Esophagus squamous epithelium (tissue), 5 donors: ENCODE results near the gene DOP1B. TPM values are rescaled to one million over a fixed set of nuclear protein-coding genes. Genes with fewer than 3 reads are reported as not detected.

Experiments
- DNase-seq: peaks from one replicate; lab custom pipeline; 2025; lab: John Stamatoyannopoulos, UW
- H3K27ac ChIP-seq, 4 donors: fragments of 200-600 bp; sonication (generic); one replicate each; pipeline ENCODE4 v1.5.1; 2016 to 2019; ENCODE audit warnings: mild to moderate bottlenecking in 1 of 4
- H3K27me3 ChIP-seq, 4 donors: fragments of 200-600 bp; sonication (generic); 1 replicate in 3 of 4; 2 replicates in 1 of 4; pipeline versions ENCODE4 v1.5.1 to v1.6.0; 2017 to 2021; ENCODE audit warnings: antibody characterized with exemption in 1 of 4
- H3K36me3 ChIP-seq, 3 donors: fragments of 200-600 bp; sonication (generic); one replicate each; pipeline ENCODE4 v1.5.1; 2016 to 2019
- H3K4me1 ChIP-seq, 3 donors: fragments of 200-600 bp; sonication (generic); one replicate each; pipeline ENCODE4 v1.5.1; 2017 to 2019
- H3K4me3 ChIP-seq, 4 donors: fragments of 200-600 bp; sonication (generic); 1 replicate in 3 of 4; 2 replicates in 1 of 4; pipeline ENCODE4 v1.5.1; 2016 to 2019; ENCODE audit warnings: mild to moderate bottlenecking in 2 of 4, moderate library complexity in 1 of 4
- H3K9me3 ChIP-seq, 3 donors: fragments of 200-600 bp; sonication (generic); one replicate each; pipeline ENCODE4 v1.5.1; 2016 to 2019
- POLR2A ChIP-seq, 4 donors: fragments of 450-650 bp; IDR thresholded peaks; one replicate each; pipeline ENCODE4 v1.6.1; 2017; ENCODE audit warnings: antibody characterized with exemption in 4 of 4, mild to moderate bottlenecking in 4 of 4, moderate library complexity in 3 of 4
- WGBS, 2 donors: methylation state at CpG; one replicate each; pipeline ENCODE4 v1.1.5; 2018; 5-methylcytosine and 5-hydroxymethylcytosine counted together
- intact Hi-C: fragments of 100-400 bp; cut with DNase I; formaldehyde crosslinking; loops from one replicate; pipeline ENCODE4 v1.15.0; 2022
- total RNA-seq, 4 donors: library from RNA; depleted of rRNA; stranded (reverse); fragments of >200 nt; gene quantifications; one replicate each; pipeline ENCODE4 v1.1.0, GENCODE V29; 2016
- TF ChIP-seq, protein P1 (sequence below), 6 experiments: fragments of 450-650 bp in 4 of 6; fragments of 200-600 bp in 2 of 6; sonication (generic) in 2 of 6; IDR thresholded peaks; one replicate each; pipeline ENCODE4 v1.5.1; 2016 to 2019; ENCODE audit warnings: antibody characterized with exemption in 6 of 6, mild to moderate bottlenecking in 4 of 6, moderate library complexity in 4 of 6
- donor health status: DM: yes; HTN: yes; CAD: no.

Gene DOP1B
- total RNA-seq, 4 donors from 2014 or later, result 18.5 to 36.7 (median 26.2) TPM

DNA sequence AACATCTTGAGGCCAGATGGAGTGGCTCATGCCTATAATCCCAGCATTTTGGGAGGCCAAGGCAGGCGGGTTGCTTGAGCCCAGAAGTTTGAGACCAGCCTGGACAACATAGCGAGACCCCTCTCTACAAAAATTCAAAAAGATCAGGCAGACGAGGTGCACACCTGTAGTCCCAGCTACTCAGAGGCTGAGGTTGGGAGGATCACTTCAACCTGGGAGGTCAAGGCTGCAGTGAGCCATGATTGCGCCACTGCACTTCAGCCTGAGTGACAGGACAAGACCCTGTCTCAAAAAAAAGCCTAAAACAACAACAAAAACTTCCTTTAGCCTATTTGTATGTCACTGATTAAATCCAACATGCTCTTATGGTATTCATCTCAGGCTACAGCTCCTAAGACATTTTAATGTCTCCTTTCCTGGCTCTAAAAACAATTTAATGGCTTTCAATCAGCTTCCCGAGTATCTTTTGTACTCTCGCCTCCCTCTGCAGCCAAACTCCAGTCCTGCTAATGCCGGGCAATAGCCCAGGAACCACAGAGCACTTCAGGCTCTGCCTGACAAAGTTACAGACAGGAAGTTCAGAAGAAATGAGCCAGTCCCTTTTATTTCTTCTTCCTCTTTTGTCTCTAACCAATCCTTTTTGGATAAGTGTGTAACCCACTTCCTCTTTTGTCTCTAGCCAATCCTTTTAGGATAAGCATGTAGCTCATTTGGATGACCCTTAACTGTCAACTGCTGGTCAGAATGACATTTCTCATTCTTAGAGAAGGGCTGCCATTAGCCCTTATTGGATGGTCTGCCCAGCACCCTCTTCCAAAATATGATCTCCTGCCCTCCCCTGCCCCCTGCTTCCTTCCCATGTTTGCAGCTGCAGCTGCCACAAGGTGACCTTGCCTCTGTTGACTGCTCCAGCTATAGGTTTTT lies 6.6 kb upstream of the DOP1B start:
- 40 to 46% methylated on average over 6 of the region's 7 CpGs for WGBS, 2 donors
- Histone ChIP-seq H3K27ac (peak overlapping the region; percentile 12 to 77 (median 66)), H3K9me3 (no peaks in the 10 kb centered on the region), H3K4me1 (peaks cover 6 to 45% (median 16%) of the 10 kb centered on the region in 3 donors), H3K27me3 (no peaks in the 10 kb centered on the region), H3K36me3 (peaks cover 0 to 21% (median 0%) of the 10 kb centered on the region in 3 donors), H3K4me3 (no peak overlapping the region)
- intact Hi-C loops, result loop anchor here (10.0 kb wide), 2 partner anchors 55 to 175 kb away; partner anchors contain the start of gene MORC3
- no peak for DNase-seq
- TF ChIP-seq, protein P1, sequence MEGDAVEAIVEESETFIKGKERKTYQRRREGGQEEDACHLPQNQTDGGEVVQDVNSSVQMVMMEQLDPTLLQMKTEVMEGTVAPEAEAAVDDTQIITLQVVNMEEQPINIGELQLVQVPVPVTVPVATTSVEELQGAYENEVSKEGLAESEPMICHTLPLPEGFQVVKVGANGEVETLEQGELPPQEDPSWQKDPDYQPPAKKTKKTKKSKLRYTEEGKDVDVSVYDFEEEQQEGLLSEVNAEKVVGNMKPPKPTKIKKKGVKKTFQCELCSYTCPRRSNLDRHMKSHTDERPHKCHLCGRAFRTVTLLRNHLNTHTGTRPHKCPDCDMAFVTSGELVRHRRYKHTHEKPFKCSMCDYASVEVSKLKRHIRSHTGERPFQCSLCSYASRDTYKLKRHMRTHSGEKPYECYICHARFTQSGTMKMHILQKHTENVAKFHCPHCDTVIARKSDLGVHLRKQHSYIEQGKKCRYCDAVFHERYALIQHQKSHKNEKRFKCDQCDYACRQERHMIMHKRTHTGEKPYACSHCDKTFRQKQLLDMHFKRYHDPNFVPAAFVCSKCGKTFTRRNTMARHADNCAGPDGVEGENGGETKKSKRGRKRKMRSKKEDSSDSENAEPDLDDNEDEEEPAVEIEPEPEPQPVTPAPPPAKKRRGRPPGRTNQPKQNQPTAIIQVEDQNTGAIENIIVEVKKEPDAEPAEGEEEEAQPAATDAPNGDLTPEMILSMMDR (IDR thresholded peaks at IDR 0.05), result peak in 1 of 6 experiments; percentile 6
- TF ChIP-seq POLR2A (IDR thresholded peaks at IDR 0.05), result no peak

DNA sequence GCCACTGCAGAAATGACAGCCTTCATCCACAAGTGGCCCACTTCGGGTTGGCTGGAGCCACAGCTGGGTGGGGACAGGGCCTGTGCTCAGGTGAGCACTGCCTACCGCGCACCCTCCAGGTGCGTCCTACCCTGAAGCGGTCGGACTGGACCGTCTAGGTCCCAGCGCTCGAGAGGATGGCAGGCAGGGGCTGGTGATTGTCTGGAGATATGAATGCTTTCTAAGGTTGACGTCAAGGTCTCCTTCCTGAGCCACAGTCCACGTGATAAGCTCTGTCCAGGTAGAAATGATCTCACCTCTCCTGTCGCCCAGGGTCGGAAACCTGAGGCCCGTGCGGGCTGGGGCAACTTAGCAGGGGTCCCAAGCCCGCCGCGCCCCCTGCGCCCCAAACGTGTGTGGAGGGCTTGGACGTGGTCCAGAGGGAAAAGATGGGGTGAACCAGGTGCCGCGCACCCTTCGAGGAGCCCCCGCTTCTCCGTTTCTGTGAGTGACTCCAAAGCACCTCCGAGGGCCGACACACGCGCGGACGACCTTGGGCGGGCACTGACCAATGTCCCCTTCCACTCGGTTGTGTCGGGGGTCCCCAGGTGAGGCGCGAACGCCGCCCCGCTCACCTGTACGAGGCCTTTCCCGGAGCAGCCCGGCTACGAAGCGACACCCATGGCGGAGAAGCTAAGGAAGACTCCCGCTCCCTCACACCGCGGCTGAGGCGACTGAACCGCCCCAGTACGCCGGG lies 853 bp upstream of the DOP1B start:
- Histone ChIP-seq H3K27ac (peak overlapping the region; percentile 85 to 95 (median 92)), H3K36me3 (peaks cover 0 to 4% (median 0%) of the 10 kb centered on the region in 3 donors), H3K4me3 (peak overlapping the region; percentile 60 to 97 (median 74)), H3K9me3 (no peaks in the 10 kb centered on the region), H3K27me3 (no peaks in the 10 kb centered on the region), H3K4me1 (peaks cover under 1 to 49% (median 15%) of the 10 kb centered on the region in 3 donors)
- peak; percentile 50 for DNase-seq
- intact Hi-C loops, result loop anchor here (10.0 kb wide), 1 partner anchor 49 kb away; no protein-coding TSS in a partner anchor
- 48% methylated on average over 9 of the region's 53 CpGs; no CpG with 5 or more reads in 1 of the 2 donors for WGBS, 2 donors
- peak in 3 of 4 donors; percentile 91 to 96 (median 93) for TF ChIP-seq POLR2A (IDR thresholded peaks at IDR 0.05)
- TF ChIP-seq, protein P1 (IDR thresholded peaks at IDR 0.05), result no peak

DNA sequence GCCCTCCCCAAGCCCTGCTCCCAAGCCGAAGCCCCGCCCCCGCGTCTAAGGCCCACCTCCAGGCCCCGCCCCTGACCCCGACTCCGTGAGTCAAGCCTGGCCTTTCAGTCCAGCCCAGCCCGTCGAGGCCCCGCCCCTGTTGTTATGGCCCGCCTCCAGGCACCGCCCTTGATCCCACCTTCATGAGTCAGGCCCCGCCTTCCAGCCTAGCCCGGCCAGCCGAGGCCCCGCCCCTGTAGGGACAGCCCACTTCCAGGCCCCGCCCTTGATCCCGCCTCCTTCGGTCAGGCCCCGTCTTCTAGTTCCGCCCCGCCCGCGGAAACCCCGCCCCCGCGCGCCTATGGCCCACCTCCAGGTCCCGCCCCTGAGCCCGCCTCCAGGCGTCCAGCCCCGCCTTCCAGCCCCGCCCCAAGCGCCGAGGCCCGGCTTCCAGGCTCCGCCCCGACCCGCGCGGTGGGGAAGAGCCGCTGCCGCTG lies 247 bp upstream of the DOP1B start:
- Histone ChIP-seq H3K27me3 (no peaks in the 10 kb centered on the region), H3K27ac (peak overlapping the region; percentile 91 to 95 (median 94)), H3K9me3 (no peaks in the 10 kb centered on the region), H3K4me1 (peaks cover 0 to 44% (median 12%) of the 10 kb centered on the region in 3 donors), H3K36me3 (peaks cover 0 to 4% (median 0%) of the 10 kb centered on the region in 3 donors), H3K4me3 (peak overlapping the region; percentile 69 to 97 (median 85))
- WGBS, 2 donors, result no CpG with 5 or more reads among the region's 43 CpGs
- intact Hi-C loops, result loop anchor here (10.0 kb wide), 1 partner anchor 48 kb away; no protein-coding TSS in a partner anchor
- no peak for TF ChIP-seq POLR2A (IDR thresholded peaks at IDR 0.05)
- TF ChIP-seq, protein P1 (IDR thresholded peaks at IDR 0.05), result no peak
- peak; percentile 95 for DNase-seq

GRCh38 chr21:36159356-36159921 lies 2.8 kb downstream of the DOP1B start:
- H3K36me3 ChIP-seq, result peaks cover 0 to 4% (median 0%) of the 10 kb centered on the region in 3 donors
- no peak for DNase-seq
- peaks cover 0 to 44% (median 17%) of the 10 kb centered on the region in 3 donors for H3K4me1 ChIP-seq
- H3K9me3 ChIP-seq, result no peaks in the 10 kb centered on the region
- intact Hi-C loops, result loop anchor here (10.0 kb wide), 1 partner anchor 45 kb away; no protein-coding TSS in a partner anchor
- 66 to 74% methylated on average over 13 of the region's 13 CpGs for WGBS, 2 donors
- no peak overlapping the region for H3K27ac ChIP-seq
- no peak for TF ChIP-seq POLR2A (IDR thresholded peaks at IDR 0.05)
- H3K4me3 ChIP-seq, result no peak overlapping the region
- no peaks in the 10 kb centered on the region for H3K27me3 ChIP-seq

GRCh38 chr21:36160850-36161178 lies 4.2 kb downstream of the DOP1B start:
- H3K36me3 ChIP-seq, result peaks cover 0 to 11% (median 0%) of the 10 kb centered on the region in 3 donors
- H3K4me3 ChIP-seq, result no peak overlapping the region
- no peaks in the 10 kb centered on the region for H3K27me3 ChIP-seq
- no peak overlapping the region for H3K27ac ChIP-seq
- TF ChIP-seq, protein P1 (IDR thresholded peaks at IDR 0.05), result no peak
- no peak for TF ChIP-seq POLR2A (IDR thresholded peaks at IDR 0.05)
- WGBS, 2 donors, result 100% methylated on average over 2 of the region's 2 CpGs
- H3K9me3 ChIP-seq, result no peaks in the 10 kb centered on the region
- no peak for DNase-seq
- peaks cover 0 to 33% (median 10%) of the 10 kb centered on the region in 3 donors for H3K4me1 ChIP-seq
- intact Hi-C loops, result no loop called here
